GM21825 (cell line): Measurements from ENCODE around the gene SPATA31A6.
"Not testable (repeated sequence)": the region's sequence is repeated elsewhere in the genome, so short reads cannot be mapped to it uniquely, and the experiment has no call there.

Source experiments
- ATAC-seq: cut with Tn5 transposase; IDR thresholded peaks from one replicate; pipeline ENCODE4 v1.9.1; 2021; ENCODE audit warnings: mild to moderate bottlenecking, moderate library complexity; ENCODE audit not compliant: unreplicated experiment

The SPATA31A6 gene

DNA sequence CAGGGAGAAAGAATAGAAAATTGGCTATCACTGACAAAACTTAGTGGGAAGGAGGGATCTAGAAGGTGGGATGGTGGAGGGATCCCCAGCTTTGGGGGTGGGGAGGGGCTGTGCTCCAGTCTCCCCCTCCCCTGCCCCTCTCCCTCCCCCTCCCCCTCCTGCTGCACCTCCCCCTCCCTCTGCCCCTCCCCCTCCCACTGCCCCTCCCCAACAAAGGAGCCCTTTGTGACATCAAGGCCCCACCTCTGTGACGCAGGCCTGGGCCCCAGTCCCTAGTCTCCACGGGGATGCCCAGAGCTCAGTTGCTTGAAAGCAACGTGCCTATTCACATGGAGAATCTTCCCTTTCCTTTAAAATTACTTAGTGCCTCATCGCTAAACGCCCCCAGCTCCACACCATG is at the start of gene SPATA31A6:
TSS of gene SPATA31A6 (plus strand) at position 301 of the 400 bp plus-strand sequence. CDS start at position 330, 29 bp downstream.
- ATAC-seq, result not testable (repeated sequence)

DNA sequence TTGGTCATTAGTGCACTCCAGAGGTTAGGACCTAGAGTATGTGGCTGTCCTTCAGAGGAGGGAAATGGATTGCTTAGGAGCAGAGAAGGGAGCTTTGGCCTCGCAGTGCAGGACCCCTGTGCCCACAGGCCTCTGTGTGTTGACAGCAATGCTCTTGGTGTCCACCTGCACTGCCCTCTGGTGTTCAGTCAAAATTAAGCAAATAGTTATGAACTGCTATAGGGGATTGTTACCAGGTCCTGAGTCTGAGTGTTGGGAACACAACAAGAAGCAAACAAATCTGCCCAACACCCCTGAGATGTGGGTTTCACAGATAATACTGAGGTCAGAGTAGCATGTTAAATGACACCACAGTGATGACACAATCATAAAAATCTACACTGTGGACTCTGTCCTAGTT is 23.2 kb upstream of the SPATA31A6 start:
- not testable (repeated sequence) for ATAC-seq

DNA sequence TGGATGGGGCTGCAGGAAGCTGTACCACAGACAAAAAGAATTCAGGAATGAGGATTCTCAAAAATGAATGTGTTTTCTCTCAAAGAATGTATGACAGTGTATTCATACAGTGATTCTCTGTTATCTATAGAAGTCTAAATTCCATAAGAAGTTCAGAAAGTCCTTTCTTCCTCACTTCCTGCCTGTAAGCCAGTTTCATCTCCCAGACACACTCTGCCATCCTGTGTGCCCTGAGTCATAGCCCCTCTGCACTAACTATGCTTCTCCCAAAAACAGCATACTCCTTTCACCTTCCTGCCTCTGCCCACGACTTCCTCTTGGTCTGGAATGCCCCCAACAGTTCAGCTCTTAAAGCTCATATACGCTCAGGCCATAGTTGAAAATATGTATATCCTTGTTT is 36.4 kb downstream of the SPATA31A6 start:
- ATAC-seq, result not testable (repeated sequence)

DNA sequence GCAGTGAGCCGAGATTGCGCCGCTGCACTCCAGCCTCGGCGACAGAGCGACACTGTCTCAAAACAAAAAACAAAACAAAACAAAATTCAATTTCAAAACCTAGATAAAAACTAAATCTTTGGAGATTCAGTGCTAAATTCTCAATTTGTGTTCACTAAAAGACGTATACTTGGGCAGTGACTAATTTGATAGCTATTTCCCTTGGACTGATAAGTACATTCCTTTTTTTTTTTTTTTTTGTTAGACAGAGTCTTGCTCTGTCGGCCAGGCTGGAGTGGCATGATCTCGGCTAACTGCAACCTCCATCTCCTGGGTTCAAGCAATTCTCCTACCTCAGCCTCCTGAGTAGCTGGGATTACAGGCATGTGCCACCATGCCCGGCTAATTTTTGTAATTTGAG is 39.8 kb downstream of the SPATA31A6 start:
- ATAC-seq, result not testable (repeated sequence)

DNA sequence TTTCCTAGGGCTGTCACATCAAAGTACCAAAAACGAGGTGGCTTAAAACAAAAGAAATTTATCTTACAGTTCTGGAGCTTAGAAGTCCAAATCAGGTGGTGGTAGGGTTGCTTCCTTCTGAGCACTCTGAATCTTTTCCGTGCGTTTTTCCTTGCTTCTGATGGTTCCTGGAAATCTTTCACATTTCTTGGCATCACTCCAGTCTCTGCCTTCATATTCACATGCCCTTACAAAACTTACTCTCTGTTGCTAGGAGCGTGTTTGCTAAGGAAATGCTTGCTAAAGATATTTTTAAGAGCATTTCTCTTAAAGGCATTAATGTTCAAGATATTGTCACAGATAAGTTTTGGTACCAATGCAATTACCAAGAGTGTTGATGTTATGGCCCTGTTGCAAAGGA is 49.6 kb downstream of the SPATA31A6 start:
- ATAC-seq, result not testable (repeated sequence)

DNA sequence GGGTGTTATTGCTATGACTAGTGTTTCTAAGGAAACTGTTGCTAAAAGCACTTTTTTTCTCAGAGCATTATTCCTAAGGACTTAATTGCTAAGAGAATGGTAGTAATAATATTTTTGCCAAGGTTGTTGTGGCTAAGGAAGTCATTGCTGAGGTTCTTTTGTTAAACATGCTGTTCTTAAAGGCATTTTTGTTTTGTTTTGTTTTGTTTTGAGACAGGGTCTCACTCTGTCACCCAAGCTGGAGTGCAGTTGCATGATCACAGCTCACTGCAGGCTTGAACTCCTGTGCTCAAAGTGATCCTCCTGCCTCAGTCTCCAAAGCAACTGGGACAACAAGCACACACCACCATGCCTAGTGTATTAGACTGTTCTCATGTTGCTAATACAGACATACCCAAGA is 51.2 kb downstream of the SPATA31A6 start:
- not testable (repeated sequence) for ATAC-seq

DNA sequence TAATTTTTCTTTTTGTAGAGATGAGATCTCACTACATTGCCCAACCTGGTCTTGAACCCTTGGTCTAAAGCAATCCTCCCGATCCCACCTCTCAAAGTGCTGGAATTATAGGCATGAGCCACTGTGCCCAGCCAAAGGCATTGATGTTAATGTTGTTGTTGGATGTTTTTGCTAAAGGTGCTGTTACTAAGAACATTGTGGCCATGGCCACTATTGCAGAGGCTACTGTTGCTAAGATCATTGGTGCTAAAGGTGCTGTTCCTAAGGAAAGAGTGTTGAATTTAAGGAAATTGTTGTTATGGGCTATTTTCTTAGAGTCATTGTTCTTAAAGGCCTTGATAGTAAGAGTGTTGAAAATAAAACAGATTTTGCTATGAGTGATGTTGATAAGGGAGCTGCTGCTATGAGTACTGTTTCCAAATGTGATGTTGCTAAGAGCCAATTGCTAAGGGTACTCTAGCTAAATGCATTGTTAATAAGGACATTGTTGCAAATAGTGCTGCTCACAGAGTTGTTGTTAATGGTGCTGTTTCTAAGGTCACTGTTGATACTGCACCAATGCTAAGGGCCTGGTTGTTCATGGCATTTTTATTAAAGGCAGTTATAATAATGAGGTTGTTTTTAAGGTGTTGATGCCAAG is 52.0 kb downstream of the SPATA31A6 start:
- not testable (repeated sequence) for ATAC-seq

DNA sequence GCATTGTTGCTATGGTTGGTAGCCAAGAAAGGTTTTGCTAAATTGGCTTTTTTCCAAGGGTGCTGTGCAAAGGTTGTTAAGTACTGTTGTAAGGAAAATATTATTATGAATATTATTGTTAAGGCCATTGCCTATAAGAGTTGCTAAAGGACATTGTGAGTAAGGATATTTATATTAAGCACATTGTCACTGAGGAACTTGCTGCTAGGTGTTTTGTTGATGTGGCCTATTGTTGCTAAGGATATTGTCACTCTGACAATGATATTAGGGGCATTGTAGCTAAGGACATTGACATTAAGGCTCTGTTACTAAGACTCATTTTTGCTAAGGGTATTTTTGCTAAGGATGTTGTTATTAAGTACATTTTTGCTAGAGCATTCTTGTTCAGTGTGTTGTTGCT is 52.6 kb downstream of the SPATA31A6 start:
- not testable (repeated sequence) for ATAC-seq

DNA sequence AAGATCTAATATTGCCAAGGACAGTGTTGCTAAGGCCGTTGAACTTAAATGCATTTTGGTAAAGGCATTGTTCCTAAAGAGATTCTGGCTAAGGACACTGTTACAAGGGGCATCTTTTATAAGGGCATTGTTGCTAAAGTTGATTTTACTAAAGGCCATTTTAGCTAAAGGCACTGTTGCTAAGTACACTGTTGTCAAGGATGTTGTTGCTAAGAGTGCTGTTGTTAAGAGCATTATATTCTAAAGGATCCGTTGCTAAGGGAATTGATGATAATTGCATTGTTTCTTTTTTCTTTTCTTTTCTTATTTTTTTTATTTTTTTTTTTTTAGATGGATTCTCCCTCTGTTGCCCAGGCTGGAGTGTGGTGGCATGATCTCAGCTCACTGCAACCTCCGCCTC is 53.9 kb downstream of the SPATA31A6 start:
- not testable (repeated sequence) for ATAC-seq

DNA sequence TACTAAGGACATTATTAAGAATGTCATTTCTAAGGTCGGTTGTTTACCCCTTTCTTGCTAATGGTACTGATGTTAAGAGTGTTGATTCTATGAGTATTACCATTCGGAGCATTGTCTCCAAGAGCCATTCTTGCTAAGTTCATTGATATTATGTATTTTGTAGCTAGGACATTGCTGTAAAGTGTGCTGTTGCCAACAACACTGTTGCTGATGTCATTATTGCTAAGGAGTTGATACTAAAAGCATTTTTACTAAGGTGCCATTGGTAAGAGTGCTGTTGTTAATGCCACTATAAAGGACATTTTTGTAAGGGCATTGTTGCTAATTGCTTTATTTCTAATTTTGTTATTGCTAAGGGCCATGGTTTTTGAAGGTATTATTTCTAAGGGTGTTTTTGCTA is 55.4 kb downstream of the SPATA31A6 start:
- ATAC-seq, result not testable (repeated sequence)
